Activated T-helper 1 cell treated with Interleukin-2 at 50 U/mL for 16 hours (primary cell): ENCODE measurements around the gene HNF1B.

Source experiments
- DNase-seq: peaks from one replicate; pipeline ENCODE4 v3.0.0-alpha.2; 2020; ENCODE audit warnings: low read depth

HNF1B gene

DNA sequence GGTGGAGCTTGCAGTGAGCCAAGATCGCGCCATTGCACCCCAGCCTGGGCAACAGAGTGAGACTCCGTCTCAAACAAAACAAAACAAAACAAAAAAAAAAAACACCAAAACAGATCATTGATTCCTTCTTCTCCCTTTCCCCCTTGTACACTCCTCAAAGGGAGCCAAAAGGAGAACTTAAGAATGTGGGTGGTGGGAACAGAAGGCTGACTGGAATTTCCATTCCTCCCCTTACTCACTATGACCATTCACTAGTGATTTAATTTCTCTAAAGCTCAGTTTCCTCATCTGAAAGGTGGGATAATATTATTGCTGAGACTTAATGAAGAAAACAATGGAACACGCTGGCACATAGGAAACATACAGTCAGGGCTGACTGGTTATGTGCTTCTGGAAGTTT lies 17.1 kb upstream of the HNF1B start:
- DNase-seq = no peak

DNA sequence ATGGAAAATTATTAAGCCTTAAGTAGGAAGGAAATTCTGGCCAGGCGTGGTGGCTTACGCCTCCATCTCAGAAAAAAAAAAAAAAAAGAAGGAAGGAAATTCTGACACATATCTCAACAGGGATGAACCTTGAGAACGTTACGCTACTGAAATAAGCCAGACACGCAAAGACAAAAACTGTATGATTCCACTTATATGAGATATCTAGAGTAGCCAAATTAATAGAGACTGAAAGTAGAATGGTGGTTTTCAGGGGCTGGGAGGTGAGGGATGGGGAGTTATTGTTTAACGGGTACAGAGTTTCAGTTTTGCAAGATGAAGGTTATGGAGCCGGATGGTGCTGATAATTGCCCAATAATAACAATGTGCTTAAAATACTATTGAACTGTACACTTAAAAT lies 16.2 kb upstream of the HNF1B start:
- no peak for DNase-seq

DNA sequence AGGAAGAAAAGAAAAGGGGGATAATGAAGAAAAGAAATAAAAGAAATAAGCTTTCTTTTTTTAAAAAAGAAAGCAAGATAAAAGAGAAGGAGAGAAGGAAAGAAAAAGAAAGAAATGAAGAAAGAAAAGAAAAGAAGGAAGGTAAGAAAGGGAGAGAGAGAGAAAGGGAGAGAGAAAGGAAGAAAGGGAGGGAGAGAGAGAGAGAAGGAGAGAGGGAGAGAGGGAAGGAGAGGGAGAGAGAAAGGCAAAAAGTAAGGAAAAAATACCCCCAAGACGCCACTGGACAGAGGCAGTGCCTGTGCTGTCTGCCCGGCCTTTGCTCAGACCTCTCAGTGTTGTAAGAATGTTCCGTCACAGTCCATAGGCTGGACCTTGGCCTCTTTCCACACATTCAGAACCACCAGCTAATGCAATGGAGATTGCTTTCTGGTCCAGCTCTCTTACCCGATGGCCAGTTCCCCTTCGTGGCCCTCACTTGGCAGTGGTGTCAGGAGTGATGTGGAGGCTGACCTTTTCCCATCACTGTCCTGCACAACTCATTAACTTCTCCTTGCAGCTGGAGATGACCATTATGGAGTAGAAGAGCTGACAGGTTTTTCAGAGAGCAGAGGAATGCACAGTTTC lies 14.3 kb upstream of the HNF1B start:
- no peak for DNase-seq

DNA sequence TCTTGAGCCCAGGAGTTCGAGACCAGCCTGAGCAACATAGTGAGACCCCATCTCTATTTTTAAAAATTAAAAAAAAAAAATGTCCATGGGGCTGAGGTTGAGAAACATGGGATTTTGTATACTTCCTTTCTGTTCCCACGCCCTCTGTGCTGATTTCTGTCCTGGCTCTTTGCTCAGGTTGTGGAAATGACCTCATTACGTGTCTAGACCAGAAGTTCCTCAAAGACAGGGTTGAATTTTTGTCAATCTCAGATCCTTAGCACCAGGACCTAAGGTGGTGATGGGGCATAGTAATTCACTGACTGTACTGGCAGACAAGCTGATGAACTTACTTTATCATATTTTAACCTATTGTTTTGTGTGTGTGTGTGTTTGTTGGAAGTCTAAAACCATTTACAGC lies 11.2 kb upstream of the HNF1B start:
- no peak for DNase-seq

DNA sequence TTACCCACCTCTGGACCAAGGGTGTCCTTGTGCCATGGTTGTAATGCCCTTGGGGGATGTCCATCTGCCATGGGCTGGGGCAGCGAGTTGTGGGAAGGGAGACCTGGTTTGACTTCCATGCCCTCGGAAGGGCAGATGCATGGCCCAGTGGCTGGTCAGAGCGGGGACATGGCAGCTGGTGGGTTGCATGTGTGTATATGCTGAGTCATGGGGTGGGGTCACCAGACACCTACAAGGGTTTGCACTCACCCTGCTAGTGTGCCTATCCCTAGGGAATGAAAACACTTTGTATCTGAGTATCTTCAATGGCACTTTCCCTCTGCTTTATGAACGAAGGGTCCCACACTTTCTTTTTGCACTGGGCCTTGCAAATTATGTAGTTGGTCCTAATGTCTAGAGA lies 10.6 kb upstream of the HNF1B start:
- no peak for DNase-seq

DNA sequence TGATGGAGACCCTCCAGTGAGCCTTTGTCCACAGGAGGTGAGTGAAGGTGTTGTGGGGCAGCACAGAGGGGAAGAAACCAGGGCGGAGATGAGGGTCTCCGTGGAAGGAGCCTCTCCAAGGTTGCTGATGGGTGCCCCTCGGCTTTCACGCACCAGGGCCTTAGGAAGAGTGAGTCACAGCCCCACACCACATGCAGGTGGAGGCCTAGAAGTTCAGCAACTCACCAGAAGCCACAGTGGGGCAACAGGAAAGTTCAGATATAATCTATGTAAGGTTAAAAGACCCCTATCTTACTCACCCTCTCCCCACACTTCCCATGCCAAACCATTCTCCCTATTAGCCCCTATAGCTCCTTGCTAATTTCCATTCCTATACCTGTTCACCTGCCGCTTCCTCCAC lies 9.5 kb upstream of the HNF1B start:
- no peak for DNase-seq

DNA sequence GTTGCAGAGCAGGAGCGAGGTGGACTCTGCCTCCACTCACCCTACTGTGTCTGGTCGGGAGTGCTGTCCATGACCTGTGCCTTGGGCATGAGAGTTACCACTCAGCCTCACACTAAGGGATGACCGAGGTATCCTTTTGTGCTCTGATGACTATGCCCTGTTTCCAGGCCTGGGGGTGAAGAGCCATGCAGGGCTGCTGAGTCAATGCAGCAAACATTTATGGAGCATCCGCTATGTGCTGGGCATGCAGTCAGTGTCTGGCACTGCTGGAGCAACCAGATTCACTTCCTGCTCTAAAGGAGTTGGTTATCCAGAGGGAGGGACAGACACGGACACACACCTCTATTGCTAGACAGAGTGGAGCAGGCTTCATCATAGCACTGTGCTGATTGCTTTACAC lies 7.6 kb upstream of the HNF1B start:
- no peak for DNase-seq

DNA sequence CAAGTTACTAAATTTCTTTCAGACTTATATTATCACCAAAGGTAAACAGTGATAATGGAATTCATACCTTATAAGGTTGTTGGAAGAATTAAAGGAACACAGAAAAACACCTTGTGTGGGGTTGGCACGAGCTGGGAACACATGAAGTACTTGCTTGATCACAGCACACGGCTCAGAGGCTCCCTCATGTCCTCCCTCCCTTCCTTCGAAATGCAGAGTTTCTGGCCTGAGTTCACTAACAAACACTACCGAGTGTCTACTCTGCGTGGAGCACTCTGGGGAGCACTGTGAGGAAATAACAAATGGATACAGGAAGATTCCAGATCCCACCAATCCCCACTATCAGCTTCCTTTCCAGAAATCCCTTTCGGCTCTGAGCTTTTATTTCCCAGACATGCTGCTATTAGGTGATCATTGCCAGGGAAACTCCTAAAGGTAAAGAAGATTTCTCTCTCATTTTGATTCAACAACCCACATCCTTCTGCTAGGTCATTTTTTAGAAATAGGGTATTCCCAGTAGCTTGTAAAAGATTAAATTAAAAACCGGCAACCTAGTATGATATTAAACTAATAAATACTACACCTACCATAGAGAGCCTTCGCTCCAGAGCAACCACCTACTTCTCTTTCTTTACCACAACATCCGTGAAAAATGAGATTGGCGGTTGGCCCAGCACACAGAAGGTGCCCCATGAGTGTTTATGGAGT lies 6.1 kb upstream of the HNF1B start:
- no peak for DNase-seq

DNA sequence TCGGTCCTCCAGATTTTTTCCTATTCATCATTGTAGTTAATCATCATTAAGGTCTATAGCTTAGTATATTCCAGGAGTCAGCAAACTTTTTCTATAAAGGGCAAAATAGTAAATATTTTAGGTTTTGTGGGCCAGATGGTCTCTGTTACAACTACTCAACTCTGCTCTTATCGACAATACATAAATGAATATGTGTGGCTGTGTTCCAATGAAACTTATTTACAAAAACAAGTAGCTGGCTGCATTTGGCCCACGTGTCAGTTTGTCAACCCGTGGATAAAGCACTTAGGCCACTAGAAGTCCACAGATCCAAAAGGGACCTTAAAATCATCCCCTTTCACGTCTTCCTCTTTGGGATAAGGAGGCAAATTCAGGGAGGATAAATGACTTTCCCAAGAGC lies 5.4 kb upstream of the HNF1B start:
- DNase-seq = no peak

DNA sequence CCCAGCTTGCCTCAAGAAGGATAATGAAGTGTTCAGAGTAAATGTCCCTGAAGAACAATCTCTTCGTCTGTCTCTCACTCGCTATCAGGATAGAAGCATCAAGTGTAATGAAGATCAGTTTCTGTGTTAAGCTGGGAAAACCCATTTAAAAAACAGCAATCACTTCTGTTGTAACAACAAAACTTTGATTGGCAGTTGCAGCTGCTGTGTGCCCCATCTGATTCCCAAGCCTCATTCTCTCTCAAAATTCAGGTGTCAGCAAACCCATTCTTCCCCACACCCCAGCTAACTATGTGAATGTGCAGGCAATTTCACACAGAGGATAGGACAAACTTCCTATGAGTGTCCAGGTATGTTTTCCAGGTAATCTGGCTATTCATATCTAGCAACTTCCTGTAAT lies 2.4 kb upstream of the HNF1B start:
- DNase-seq = no peak

DNA sequence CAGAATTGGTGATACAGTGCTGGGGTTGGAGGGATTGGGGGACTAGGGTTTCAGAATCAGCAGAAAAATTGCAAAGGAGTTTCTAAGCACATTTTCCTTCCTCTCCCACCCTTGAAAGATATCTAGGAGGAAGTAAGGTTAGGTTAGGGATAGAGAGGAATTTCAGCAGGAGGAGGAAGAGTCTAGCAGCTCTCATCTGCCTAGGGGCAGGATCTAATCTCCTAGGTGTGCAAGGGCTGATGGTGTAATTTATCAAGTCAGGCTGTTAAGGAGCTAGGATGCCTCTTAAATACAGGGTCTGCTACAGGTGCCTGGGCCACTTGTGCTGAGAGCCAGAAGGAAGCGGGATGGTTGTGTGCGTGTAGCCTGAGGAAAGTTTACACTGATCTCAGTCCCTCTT lies 1.8 kb upstream of the HNF1B start:
- DNase-seq = no peak

DNA sequence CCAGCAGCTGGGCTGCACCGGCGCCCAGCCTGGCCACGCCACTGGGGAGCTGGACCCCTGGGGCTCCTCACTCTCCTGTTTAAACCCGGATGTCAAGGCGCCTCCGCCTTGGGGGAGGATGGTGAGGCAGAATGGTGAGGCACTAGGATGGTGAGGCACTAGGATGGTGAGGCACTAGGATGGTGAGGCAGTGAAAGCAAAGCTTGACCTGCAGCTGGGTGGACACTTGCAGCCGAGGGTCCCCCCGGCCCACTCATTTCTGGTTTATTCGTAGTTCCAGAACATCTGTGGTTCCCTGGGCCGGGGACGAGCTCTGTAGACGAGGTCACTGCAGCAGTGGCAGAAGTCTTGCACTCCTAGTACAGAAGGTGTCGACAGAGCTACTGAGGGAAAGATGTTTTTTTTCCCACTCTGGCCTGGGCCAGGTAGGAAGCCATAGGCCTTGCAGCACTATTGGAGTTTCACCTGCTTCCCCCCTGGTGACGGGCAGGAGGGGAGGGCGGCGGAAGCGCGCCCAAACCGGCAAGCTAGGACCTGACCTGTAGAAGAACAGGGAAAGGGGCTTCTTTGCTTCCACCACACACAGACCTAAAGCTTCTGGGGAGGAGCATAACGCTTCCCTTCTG lies 1.1 kb upstream of the HNF1B start:
- no peak for DNase-seq

DNA sequence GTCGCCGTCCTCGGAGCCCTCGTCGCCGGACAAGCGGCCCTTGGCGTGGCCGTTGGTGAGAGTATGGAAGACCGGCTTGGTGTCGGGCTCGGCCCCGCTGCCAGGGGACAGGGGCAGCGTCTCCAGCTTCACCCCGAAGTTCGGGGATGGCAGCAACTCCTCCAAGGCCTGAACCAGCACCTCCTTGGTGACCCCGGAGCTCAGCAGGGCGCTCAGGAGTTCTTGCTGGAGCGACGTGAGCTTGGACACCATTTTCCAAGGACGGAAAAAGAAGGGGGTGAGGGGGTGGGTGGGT lies 279 bp downstream of the HNF1B start:
- no peak for DNase-seq

DNA sequence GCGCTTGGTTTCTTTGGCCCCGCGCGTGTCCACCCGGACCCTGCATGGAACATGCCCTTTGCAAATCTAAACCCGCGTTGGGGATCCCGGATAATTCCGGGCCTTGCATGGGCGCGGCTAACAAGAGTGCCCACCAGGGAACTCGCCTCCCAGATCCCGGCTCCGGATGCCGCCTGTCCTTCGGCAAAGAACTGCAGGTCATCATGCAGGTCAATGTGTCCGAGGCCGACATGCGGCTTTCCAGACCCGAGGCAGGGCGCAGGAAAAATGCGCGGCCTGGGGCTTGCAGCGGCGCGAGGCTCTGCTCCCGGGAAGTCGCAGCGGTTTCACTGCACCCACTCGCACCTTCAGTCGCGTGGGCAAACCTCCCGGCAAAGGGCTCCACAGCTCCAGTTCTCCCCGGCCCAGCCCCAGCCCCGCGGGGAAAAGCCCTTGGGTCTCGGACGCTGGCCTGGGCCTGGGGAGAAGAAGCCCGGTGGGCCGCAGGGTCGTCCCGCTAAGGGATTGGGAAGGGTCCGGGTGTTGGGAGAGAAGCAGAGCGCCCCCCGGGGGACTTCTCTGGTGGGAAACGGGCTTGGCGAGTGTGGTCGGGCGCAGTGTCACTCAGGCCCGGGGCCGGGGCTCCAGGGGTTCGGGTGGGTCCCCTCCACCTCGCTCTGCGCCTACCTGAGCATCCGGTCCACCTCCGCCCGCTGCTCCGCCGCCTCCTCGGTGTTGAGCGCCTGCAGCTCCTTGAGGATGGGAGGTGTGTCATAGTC lies 805 bp downstream of the HNF1B start:
- no peak for DNase-seq

DNA sequence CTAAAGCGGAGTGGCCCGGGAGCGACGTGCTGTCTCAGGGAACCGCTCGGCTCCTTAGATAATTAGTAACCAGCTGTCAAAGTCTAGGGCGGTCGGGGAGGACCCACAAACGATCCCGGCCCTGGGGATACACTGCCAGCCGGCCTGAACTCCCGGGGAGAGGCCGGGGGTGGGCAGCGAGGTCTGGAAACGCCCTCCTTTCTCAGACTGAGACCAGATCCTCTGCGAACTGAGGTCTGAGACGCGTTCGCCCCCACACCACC lies 1.3 kb downstream of the HNF1B start:
- DNase-seq = no peak

DNA sequence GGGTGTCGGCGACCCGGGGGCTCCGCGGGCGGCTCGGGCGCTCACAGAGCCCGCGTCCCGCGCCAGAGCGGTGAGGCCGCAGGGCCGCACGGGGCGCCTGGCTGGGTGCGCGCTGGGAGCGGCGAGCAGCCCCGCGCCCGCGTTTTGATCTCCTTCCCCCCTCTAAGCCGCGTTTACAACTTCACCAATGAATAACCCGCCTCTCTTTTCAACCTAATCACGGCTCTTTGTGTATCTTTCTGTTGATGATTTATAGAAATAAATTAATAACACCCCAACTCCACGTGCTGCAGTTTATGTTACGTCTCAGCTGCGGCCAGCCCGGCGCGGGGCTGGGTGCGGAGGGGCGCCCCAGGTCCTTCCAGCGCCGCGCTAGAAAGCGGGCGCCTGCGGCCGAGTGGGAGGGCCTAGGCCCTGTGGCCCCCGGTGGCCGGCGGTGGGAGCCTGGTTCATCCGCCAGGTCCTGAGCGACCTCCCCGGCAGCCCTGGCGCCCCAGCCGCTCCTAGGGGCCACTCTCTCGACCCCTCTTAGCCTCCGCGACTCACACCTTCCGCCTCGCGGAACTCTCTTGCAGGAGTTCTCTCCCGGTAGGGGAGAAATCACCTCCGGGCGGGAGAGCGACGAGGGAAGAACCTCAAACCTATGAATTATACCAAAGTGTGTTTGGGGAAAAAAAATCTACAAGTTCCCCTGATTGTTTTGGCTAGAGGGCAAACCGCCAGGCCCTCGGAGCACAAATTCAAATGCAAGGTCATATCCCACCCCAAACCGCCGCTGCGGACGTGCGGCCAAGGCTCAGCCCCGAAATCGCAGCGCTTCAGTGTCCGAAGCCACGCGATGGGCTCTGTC lies 1.9 kb downstream of the HNF1B start:
- DNase-seq = no peak

DNA sequence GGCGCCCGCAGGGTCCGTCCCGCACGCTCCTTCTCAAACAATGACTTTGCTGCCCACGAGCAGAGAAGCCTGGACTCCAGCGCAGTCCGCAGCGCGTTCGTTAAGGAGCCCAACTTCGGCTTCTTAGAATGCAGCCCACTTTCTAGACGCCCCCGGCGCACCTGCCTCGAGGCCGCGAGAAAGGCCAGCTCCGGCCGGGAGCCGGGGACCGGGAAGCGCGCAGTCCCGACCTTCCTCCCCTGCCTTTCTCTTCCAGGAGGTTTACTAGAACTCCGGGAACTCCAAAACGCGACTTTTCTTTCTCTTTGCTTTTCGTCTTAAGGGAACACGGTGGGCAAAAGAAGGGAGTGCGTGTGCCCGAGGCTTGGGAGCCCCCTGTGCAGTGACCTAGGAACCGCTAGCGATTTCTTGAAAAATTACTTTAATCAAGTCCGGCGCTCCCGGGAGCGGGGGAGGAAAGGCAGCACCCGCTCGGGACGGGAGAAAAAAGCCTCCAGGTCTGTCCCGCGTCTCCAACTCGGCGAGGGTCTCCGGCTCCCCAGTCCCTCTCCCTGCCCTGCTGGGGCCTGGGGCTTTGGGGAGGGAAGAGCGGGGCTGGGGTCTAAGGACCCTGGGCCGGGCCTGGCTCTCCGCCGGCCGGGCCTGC lies 2.6 kb downstream of the HNF1B start:
- DNase-seq = no peak

DNA sequence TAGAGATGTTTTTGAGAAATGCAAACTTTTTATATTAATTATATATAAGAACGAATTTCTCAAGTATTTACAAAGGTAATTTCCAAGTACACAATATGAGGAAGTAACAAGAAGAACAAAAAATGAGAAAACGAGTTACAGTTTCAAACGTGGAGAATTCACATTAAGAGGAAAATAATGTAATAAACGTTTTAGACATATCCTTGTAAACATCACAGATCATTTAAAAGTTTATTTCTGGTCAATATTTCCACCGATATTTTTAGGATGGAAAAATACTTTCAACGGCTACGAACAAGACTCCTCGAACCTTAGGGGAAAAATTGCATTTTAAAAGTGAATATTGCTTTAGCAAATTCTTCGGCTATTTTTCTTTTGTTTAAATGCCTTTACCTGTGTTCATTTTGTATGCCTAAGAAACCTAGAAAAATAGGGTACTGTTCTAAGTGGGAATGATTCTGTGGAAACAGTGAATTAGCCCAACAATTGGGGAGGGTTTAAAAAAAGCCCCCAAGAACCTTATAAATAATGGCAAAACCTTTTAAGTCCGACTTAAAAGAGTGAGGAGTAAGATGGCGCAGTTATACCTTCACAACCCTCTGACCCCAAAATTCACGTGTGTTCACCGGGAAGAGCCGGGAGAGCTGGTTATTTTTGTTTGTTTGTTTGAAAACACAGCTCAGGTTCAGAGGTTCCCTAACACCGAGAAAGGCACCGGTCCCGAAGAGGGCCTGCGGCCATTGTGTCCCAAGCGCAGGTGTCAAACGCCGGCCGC lies 3.3 kb downstream of the HNF1B start:
- DNase-seq = no peak

DNA sequence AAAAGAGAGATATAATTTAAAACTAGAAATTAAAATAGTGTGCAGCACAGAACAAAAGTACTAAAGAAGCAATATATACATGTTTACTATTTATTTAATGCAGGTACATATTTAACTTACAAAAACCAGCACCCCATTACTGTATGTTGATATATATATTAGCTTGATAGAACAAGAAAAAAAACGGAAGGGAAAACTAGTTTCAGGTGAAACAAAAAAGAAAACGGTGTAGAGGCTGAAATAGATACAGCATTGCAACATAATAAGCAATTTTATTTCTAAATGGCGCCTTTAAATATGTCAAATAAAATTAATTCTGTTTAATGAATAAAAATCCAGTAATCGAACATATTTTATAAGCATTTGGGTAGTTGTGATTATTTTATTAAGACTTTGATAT lies 3.9 kb downstream of the HNF1B start:
- no peak for DNase-seq

DNA sequence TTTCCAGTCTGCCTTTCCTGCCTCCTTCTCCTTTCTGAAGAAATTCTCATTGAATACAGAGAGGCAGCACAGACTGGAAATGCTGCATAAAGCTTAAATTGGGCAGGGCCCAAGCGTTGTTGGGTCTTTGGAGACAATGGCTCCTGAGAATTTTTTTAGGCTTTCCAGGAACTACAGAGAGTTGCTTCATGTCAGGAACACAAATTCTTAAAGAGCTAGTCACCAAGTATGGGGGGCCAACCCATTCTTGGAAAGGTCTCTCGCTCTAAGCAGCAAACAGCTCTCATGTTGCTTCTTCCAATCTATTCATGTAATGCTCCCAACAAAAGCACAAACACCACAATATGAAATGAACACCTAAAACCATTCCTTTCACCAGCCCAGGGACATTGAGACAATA lies 6.9 kb downstream of the HNF1B start:
- DNase-seq = no peak

DNA sequence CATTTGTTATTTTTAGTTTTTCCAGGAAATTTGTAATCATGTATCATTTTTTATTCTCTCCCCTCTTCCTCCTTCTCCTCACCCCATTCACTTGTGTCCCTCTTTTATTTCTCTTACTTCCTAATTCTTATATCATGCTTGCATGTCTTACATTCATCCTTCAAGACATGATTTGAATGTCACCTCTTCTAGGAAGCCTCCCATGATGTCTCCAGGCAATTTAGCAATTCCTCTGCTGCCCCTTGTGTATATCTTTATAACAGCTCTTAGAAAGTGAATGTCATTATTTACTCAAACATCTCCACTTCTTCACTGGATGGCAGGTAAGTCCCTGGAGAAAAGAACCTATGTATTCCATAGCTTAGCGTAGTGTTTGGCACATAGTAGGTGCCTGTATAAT lies 7.8 kb downstream of the HNF1B start:
- no peak for DNase-seq
